ENCODE data around the gene FAU. TPM values are rescaled to one million over a fixed set of nuclear protein-coding genes. Genes with fewer than 3 reads are reported as not detected.
A peak's percentile ranks its signal among the peaks of the same experiment; 100 is the strongest.

The FAU gene
- polyA plus RNA-seq, 2 of the 4 experiments (the other 2 are of a cell fraction) = 591 to 878 TPM

DNA sequence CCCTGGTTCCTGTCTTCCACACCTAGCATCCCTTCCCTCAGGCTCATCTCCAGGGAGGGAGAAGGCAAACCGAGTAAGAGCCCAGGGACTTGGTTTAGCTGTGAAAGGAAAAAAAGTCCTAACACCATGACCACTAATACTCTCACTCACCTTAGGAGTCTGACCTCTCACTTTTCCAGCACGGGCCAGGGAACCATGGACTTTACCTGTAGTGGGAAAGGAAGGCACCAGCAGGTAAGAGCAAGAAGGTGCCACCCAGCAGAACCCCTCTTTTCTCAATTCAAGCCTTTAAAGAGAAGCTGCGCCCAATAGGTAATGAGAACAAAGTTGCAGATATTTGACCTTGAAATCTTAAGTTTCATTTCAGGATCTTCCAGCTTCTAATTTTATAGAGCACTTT, 1.1 kb downstream of the FAU start:
- peak overlapping the region; percentile 88 to 94; a peak in 5 of 6 replicates for H3K27ac ChIP-seq
- FAIRE-seq (no peak), DNase-seq (ENCODE audit: low read depth in 1 of 2, low spot score in 1 of 2) (no peak), ATAC-seq (no peak)
- H3K4me1 ChIP-seq = peaks cover 28% of the 10 kb centered on the region; the same call in 2 of the 3 replicates
- peak overlapping the region; percentile 71 for H3K4me3 ChIP-seq
- peak overlapping the region; percentile 92 for H3K4me2 ChIP-seq
- ChIA-PET POLR2A (interaction anchor here (2.2 to 2.5 kb wide), 3 partner anchors 9 to 14 kb away, joined by 14 to 37 read pairs (median 24); partner anchors contain the start of genes SYVN1 and TM7SF2), CTCF (interaction anchor here (1.1 to 6.3 kb wide), 5 partner anchors 8 to 84 kb away, joined by 3 to 75 read pairs (median 19); partner anchors contain the start of genes CAPN1 and TM7SF2)
- WGBS (ENCODE audit: missing lambda C conversion rate) = 51% methylated on average over 3 of the region's 3 CpGs
- no peaks in the 10 kb centered on the region for H3K9me3 ChIP-seq
- TF ChIP-seq, protein P1, sequence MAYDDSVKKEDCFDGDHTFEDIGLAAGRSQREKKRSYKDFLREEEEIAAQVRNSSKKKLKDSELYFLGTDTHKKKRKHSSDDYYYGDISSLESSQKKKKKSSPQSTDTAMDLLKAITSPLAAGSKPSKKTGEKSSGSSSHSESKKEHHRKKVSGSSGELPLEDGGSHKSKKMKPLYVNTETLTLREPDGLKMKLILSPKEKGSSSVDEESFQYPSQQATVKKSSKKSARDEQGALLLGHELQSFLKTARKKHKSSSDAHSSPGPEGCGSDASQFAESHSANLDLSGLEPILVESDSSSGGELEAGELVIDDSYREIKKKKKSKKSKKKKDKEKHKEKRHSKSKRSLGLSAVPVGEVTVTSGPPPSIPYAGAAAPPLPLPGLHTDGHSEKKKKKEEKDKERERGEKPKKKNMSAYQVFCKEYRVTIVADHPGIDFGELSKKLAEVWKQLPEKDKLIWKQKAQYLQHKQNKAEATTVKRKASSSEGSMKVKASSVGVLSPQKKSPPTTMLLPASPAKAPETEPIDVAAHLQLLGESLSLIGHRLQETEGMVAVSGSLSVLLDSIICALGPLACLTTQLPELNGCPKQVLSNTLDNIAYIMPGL (CRISPR knock-in tag; IDR thresholded peaks at IDR 0.05; ENCODE audit: borderline replicate concordance) = no peak
- TF ChIP-seq JUNB (IDR thresholded peaks at IDR 0.05) = no peak
- TF ChIP-seq FOSB (CRISPR knock-in tag; IDR thresholded peaks at IDR 0.05) = no peak
- no peak for TF ChIP-seq ZSCAN20 (CRISPR knock-in tag; IDR thresholded peaks at IDR 0.05)
- TF ChIP-seq RCOR1 (IDR thresholded peaks at IDR 0.05; ENCODE audit: low read depth, low read length) = no peak
- TF ChIP-seq, protein P2, sequence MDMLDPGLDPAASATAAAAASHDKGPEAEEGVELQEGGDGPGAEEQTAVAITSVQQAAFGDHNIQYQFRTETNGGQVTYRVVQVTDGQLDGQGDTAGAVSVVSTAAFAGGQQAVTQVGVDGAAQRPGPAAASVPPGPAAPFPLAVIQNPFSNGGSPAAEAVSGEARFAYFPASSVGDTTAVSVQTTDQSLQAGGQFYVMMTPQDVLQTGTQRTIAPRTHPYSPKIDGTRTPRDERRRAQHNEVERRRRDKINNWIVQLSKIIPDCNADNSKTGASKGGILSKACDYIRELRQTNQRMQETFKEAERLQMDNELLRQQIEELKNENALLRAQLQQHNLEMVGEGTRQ (IDR thresholded peaks at IDR 0.05) = no peak
- TF ChIP-seq, protein P3, sequence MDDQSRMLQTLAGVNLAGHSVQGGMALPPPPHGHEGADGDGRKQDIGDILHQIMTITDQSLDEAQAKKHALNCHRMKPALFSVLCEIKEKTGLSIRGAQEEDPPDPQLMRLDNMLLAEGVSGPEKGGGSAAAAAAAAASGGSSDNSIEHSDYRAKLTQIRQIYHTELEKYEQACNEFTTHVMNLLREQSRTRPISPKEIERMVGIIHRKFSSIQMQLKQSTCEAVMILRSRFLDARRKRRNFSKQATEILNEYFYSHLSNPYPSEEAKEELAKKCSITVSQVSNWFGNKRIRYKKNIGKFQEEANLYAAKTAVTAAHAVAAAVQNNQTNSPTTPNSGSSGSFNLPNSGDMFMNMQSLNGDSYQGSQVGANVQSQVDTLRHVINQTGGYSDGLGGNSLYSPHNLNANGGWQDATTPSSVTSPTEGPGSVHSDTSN (IDR thresholded peaks at IDR 0.05) = no peak
- TF ChIP-seq CHD4 (IDR thresholded peaks at IDR 0.05; ENCODE audit: borderline replicate concordance) = no peak
- TF ChIP-seq MYC (IDR thresholded peaks at IDR 0.05; ENCODE audit: borderline replicate concordance, low read length) = no peak
- no peak for TF ChIP-seq HEYL (CRISPR knock-in tag; IDR thresholded peaks at IDR 0.05)
- TF ChIP-seq, protein P4, sequence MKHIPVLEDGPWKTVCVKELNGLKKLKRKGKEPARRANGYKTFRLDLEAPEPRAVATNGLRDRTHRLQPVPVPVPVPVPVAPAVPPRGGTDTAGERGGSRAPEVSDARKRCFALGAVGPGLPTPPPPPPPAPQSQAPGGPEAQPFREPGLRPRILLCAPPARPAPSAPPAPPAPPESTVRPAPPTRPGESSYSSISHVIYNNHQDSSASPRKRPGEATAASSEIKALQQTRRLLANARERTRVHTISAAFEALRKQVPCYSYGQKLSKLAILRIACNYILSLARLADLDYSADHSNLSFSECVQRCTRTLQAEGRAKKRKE (CRISPR knock-in tag; IDR thresholded peaks at IDR 0.05; ENCODE audit: low read depth) = no peak
- TF ChIP-seq HOXB13 (CRISPR knock-in tag; IDR thresholded peaks at IDR 0.05; ENCODE audit: low read depth) = no peak
- no peak for TF ChIP-seq CEBPB (IDR thresholded peaks at IDR 0.05)
- no peak for TF ChIP-seq HOXB5 (CRISPR knock-in tag; IDR thresholded peaks at IDR 0.05)
- no peak for TF ChIP-seq RFX5 (IDR thresholded peaks at IDR 0.05)
- no peak for TF ChIP-seq NPAS2 (CRISPR knock-in tag; IDR thresholded peaks at IDR 0.05; ENCODE audit: borderline replicate concordance)
- TF ChIP-seq, protein P5, sequence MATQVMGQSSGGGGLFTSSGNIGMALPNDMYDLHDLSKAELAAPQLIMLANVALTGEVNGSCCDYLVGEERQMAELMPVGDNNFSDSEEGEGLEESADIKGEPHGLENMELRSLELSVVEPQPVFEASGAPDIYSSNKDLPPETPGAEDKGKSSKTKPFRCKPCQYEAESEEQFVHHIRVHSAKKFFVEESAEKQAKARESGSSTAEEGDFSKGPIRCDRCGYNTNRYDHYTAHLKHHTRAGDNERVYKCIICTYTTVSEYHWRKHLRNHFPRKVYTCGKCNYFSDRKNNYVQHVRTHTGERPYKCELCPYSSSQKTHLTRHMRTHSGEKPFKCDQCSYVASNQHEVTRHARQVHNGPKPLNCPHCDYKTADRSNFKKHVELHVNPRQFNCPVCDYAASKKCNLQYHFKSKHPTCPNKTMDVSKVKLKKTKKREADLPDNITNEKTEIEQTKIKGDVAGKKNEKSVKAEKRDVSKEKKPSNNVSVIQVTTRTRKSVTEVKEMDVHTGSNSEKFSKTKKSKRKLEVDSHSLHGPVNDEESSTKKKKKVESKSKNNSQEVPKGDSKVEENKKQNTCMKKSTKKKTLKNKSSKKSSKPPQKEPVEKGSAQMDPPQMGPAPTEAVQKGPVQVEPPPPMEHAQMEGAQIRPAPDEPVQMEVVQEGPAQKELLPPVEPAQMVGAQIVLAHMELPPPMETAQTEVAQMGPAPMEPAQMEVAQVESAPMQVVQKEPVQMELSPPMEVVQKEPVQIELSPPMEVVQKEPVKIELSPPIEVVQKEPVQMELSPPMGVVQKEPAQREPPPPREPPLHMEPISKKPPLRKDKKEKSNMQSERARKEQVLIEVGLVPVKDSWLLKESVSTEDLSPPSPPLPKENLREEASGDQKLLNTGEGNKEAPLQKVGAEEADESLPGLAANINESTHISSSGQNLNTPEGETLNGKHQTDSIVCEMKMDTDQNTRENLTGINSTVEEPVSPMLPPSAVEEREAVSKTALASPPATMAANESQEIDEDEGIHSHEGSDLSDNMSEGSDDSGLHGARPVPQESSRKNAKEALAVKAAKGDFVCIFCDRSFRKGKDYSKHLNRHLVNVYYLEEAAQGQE (IDR thresholded peaks at IDR 0.05) = no peak
- TF ChIP-seq SMC3 (IDR thresholded peaks at IDR 0.05) = no peak
- TF ChIP-seq RAD21 (conservative IDR thresholded peaks at IDR 0.05 in 1 of 2, IDR thresholded peaks at IDR 0.05 in 1 of 2) = no peak
- TF ChIP-seq SREBF2 (IDR thresholded peaks at IDR 0.05) = no peak

Data from A549 (cell line).